ENCODE data around the gene GFER.
"Not testable (repeated sequence)": the region's sequence is repeated elsewhere in the genome, so short reads cannot be mapped to it uniquely, and the experiment has no call there.

The GFER gene

GRCh38 chr16:2008631-2009163 lies 24.7 kb downstream of the GFER start:
- no peak for DNase-seq

- no peak for DNase-seq
Observed at GRCh38 chr16:2009164-2009711, 25.2 kb downstream of the GFER start.

- DNase-seq = peak in 1 of 2 experiments; percentile 83
Observed at GRCh38 chr16:2009791-2010510, 26.0 kb downstream of the GFER start, which contains the start of gene ZNF598. ZNF598 (minus strand) TSS chr16:2009821.

- DNase-seq = not testable (repeated sequence)
Observed at GRCh38 chr16:2011726-2012125, 27.7 kb downstream of the GFER start.

GRCh38 chr16:2013527-2013926 lies 29.5 kb downstream of the GFER start:
- DNase-seq = no peak

- no peak for DNase-seq
Observed at GRCh38 chr16:2015117-2015946, 31.3 kb downstream of the GFER start.

- DNase-seq = no peak
Observed at GRCh38 chr16:2015947-2016208, 31.9 kb downstream of the GFER start.

- DNase-seq = no peak
Observed at GRCh38 chr16:2016407-2016922, 32.5 kb downstream of the GFER start.

- DNase-seq = no peak
Observed at GRCh38 chr16:2019518-2019920, 35.5 kb downstream of the GFER start, which contains the start of gene NPW. NPW (plus strand) TSS chr16:2019785.

- DNase-seq = no peak
Observed at GRCh38 chr16:2019921-2020831, 36.2 kb downstream of the GFER start.

- peak in 1 of 2 experiments; percentile 36 for DNase-seq
Observed at GRCh38 chr16:2022723-2023091, 38.7 kb downstream of the GFER start.

GRCh38 chr16:2023092-2024031 lies 39.4 kb downstream of the GFER start:
- DNase-seq = peak; percentile 70 to 77

GRCh38 chr16:2024032-2024420 lies 40.0 kb downstream of the GFER start:
- no peak for DNase-seq

GRCh38 chr16:2025251-2025650 lies 41.3 kb downstream of the GFER start:
- no peak for DNase-seq

- DNase-seq = no peak
Observed at GRCh38 chr16:2025878-2026460, 42.0 kb downstream of the GFER start.

GRCh38 chr16:2026461-2027023 lies 42.5 kb downstream of the GFER start, which contains the start of gene NHERF2:
NHERF2 (plus strand) TSS chr16:2026902; CDS start chr16:2027006, 104 bp downstream.
- DNase-seq = no peak

GRCh38 chr16:2027024-2028010 lies 43.3 kb downstream of the GFER start:
- DNase-seq = no peak

GRCh38 chr16:2028146-2028545 lies 44.2 kb downstream of the GFER start:
- no peak for DNase-seq

GRCh38 chr16:2028620-2029220 lies 44.7 kb downstream of the GFER start:
- DNase-seq = no peak

All from SHP77 (cell line).